Effector memory CD8-positive, alpha-beta T cell (primary cell): ENCODE data around the gene CGB8.
"Not testable (repeated sequence)": the region's sequence is repeated elsewhere in the genome, so short reads cannot be mapped to it uniquely, and the experiment has no call there.

Source experiments
- ATAC-seq: fragments of 150-1000 bp; cut with Tn5 transposase; replicated peaks from 2 replicates; pipeline ENCODE4 v1.10.0; 2021; ENCODE audit warnings: mild to moderate bottlenecking, moderate library complexity
- DNase-seq, 3 experiments: peaks; one replicate each; pipeline ENCODE4 v3.0.0; 2021
- H3K27ac Mint-ChIP-seq, 2 donors: one replicate each; pipeline ENCODE4 v1.8.0; 2022; ENCODE audit warnings: mild to moderate bottlenecking in 2 of 2, mixed read lengths in 2 of 2, moderate library complexity in 2 of 2
- H3K27me3 Mint-ChIP-seq, 2 donors: one replicate each; pipeline ENCODE4 v1.8.0; 2022; ENCODE audit warnings: mixed read lengths in 2 of 2
- H3K36me3 Mint-ChIP-seq: one replicate; pipeline ENCODE4 v1.8.0; 2022; ENCODE audit warnings: mild to moderate bottlenecking, moderate library complexity, mixed read lengths; ENCODE audit not compliant: insufficient read depth
- H3K4me1 Mint-ChIP-seq, 2 donors: one replicate each; pipeline ENCODE4 v1.8.0; 2022; ENCODE audit warnings: low read depth in 2 of 2, mixed read lengths in 2 of 2
- H3K4me3 Mint-ChIP-seq, 2 donors: one replicate each; pipeline ENCODE4 v1.8.0; 2022; ENCODE audit warnings: mild to moderate bottlenecking in 2 of 2, mixed read lengths in 2 of 2, moderate library complexity in 2 of 2
- H3K9me3 Mint-ChIP-seq, 2 donors: one replicate each; pipeline ENCODE4 v1.8.0; 2022; ENCODE audit warnings: mixed read lengths in 2 of 2

The CGB8 gene

DNA sequence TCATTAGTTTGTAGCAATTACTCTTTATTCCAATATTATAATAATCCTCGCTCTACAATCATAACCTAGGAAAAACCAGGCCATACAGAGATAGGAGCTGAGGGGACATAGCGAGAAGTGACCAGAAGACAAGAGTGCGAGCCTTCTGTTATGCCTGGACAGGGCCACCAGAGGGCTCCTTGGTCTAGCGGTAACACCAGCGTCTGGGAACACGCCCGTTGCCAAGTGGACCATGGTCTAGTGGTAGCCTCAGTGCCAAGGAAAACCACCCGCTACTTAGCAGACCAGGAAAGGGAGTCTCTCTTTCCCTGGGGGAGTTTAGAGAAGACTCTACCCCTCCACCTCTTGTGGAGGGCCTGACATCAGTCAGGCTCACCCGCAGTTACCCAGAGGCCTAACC is 26.0 kb upstream of the CGB8 start:
- H3K4me1 Mint-ChIP-seq, H3K9me3 Mint-ChIP-seq, ATAC-seq, H3K27ac Mint-ChIP-seq, H3K36me3 Mint-ChIP-seq, H3K4me3 Mint-ChIP-seq: not testable (repeated sequence)
- DNase-seq, result peak in 1 of 3 experiments; percentile 19
- peaks cover 47 to 66% of the 10 kb centered on the region in 2 donors for H3K27me3 Mint-ChIP-seq

DNA sequence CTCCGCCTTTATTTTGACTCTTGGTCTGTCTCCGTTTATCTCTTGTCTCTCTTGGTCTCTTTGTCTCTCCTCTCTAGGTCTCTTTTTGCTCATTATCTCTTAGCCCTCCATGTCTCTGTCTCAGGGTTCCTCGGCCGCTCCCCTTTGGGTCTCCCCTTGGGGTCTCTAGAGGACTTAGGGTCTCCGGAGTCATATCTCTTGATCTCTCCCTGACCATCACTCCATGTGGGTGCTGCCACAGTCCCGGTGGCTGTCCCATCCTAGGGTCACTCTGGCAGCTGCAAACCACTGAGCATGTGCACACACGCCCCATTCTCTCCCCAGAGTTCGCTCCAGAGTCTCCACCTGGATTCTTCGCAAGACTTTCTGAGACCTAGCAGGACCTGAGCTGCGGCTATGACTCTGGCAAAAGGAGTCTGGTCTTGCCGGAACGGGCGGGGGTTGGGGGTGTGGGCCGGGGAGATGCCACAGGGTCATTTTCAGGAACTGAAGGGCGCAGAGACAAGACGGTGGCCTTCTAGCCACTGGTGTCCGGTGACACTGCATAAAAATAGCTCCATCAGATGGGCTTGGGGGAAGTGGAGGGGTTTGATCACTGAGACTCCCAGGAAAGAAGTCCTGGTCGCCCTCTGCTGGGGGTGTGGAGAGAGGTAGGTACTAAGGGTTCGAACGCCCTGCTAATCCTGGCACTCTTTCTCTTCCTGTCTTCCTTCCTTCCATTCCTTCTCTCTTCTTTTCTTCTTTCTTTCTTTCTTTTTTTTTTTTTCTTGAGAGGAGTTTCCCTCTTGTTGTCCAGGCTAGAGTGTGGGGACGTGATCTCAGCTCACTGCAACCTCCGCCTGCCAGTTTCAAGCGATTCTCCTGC is 24.8 kb upstream of the CGB8 start:
- DNase-seq, result no peak
- peak overlapping the region in 1 of 2 donors; percentile 62 for H3K4me3 Mint-ChIP-seq
- no peak for ATAC-seq
- peaks cover 0 to 1% of the 10 kb centered on the region in 2 donors for H3K9me3 Mint-ChIP-seq
- peaks cover 58 to 78% of the 10 kb centered on the region in 2 donors for H3K27me3 Mint-ChIP-seq
- H3K27ac Mint-ChIP-seq, result no peak overlapping the region
- H3K36me3 Mint-ChIP-seq, result no peaks in the 10 kb centered on the region
- peaks cover 7 to 8% of the 10 kb centered on the region in 2 donors for H3K4me1 Mint-ChIP-seq

DNA sequence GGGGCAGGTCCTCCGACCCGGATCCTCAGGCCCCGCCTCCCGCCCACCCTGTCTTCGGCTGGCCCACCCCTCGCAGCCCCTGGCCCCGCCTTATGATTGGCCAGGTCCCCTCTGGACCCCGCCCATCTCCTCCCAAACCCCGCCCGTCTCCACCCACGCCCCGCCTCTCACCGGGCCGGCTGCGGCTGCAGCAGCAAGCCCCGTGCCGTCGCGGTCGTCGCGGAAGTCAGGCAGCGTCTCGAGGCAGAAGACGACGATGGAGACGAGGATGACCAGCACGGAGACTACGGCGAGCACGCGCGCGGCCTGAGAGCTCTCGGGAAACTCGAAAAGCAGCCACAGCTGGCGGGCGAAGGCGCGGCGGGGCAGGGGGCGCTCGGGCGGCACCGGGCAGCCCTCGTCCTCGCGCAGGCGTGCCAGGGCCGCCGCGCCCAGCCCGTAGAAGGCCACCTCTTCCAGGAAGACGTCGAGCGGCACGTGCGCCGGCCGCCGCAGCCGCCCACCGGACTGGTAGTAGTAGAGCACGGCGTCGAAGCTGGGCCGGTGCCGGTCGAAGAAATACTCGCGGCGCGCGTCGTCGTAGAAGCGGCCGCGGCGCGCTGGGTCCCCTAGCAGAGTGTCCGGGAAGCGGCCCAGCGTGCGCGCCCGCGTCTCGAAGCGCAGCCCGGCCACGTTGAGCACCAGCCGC is 23.1 kb upstream of the CGB8 start:
- Mint-ChIP-seq H3K36me3 (no peaks in the 10 kb centered on the region), H3K4me3 (no peak overlapping the region), H3K27me3 (peaks cover 70 to 88% of the 10 kb centered on the region in 2 donors), H3K4me1 (peaks cover 7 to 8% of the 10 kb centered on the region in 2 donors), H3K9me3 (peaks cover 0 to 1% of the 10 kb centered on the region in 2 donors), H3K27ac (no peak overlapping the region)
- ATAC-seq, result no peak
- no peak for DNase-seq

DNA sequence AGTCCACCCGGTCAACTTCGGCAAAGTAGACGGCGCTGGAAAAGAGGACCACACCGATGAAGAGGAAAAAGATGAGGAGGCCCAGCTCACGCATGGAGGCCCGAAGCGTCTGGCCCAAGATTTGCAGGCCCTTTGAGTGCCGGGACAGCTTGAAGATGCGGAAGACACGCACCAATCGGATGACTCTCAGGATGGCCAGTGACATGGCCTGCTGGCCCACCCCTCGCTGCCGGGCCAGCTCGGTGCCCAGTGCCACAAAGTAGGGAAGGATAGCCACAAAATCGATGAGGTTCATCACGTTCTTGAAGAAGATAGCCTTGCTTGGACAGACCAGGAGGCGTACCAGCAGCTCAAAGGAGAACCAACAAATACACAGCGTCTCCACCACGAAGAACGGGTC is 21.5 kb upstream of the CGB8 start:
- Mint-ChIP-seq H3K9me3 (peaks cover 0 to 1% of the 10 kb centered on the region in 2 donors), H3K27ac (no peak overlapping the region), H3K36me3 (no peaks in the 10 kb centered on the region), H3K4me3 (no peak overlapping the region), H3K4me1 (peaks cover 7 to 9% of the 10 kb centered on the region in 2 donors), H3K27me3 (peaks cover 75 to 92% of the 10 kb centered on the region in 2 donors)
- ATAC-seq, result no peak
- no peak for DNase-seq

DNA sequence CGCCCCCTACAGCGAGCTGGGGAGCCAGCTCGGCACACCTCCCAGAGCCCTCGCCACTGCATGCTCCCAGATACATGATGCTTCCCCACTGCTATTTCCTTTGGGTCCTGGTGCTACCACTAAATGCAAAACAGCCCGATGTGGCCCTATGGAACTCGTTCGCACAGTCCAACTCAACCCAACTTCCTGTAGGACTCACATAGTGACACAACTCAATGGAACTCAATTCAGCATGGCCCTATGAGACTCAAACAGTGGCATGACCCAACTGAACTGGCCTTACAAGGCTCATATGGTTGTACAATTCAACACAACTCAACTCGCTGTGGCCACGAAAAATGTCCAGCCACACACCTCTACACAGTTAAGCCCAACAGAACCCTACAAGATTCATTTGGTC is 20.1 kb upstream of the CGB8 start:
- Mint-ChIP-seq H3K4me1 (peaks cover 7% of the 10 kb centered on the region in 2 donors), H3K27ac (no peak overlapping the region), H3K9me3 (peaks cover 0 to 1% of the 10 kb centered on the region in 2 donors), H3K4me3 (no peak overlapping the region), H3K27me3 (peaks cover 74 to 91% of the 10 kb centered on the region in 2 donors), H3K36me3 (no peaks in the 10 kb centered on the region)
- DNase-seq, result no peak
- ATAC-seq, result no peak

DNA sequence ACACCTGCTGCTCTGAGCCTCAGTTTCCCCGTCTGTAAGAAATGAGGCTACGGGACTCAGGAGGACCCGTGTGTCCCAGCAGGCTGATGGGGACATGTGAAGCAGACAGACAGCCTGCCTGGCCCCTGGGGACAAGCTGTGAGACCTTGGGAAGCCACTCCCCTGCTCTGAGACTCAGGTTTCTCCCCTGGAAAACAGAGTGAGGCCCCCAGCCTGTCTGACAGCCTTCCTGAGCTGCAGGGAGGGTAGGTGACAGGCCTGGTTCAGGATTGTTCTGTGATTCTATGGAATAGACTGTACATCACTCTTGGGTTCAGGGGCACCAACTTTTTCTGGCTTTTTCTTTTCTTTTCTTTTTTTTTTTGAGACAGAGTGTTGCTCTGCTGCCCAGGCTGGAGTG is 18.6 kb upstream of the CGB8 start:
- H3K4me1 Mint-ChIP-seq, result peaks cover 0 to 2% of the 10 kb centered on the region in 2 donors
- no peaks in the 10 kb centered on the region for H3K9me3 Mint-ChIP-seq
- no peak for ATAC-seq
- no peak for DNase-seq
- H3K27me3 Mint-ChIP-seq, result peaks cover 68 to 88% of the 10 kb centered on the region in 2 donors
- H3K27ac Mint-ChIP-seq, result no peak overlapping the region
- no peak overlapping the region for H3K4me3 Mint-ChIP-seq
- no peaks in the 10 kb centered on the region for H3K36me3 Mint-ChIP-seq

DNA sequence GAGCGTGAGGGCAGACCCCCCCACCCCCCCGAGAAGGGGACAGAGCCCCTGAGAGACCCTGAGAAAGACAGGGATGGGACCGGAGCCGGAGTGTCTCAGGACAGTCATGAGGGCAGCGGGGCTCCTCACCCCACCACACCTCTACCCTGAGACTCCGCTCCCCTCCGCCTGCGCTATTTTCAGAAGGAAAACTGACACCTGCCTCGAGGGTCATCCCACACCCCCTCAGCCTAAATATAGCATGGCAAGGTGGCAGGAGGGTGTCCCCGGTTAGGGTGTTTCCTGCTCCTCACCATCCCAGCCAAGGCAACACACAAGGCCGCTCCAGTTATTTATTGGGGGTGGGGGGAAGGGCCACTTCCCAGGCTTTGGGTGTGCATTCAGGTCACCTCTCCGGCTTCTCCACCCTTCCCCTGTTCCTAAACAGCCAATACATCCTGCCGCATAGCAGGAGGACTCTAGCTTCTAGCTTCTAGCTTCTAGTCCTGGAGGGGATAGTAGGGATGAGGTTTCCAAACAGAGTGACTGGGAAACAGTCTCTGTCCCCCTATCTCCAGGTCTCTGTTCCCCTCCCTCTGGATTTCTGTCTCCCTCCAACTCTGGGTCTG is 17.1 kb upstream of the CGB8 start:
- Mint-ChIP-seq H3K27me3 (peaks cover 75 to 88% of the 10 kb centered on the region in 2 donors), H3K4me1 (peaks cover 0 to 2% of the 10 kb centered on the region in 2 donors), H3K4me3 (no peak overlapping the region), H3K9me3 (no peaks in the 10 kb centered on the region), H3K36me3 (no peaks in the 10 kb centered on the region), H3K27ac (no peak overlapping the region)
- DNase-seq (no peak), ATAC-seq (no peak)

DNA sequence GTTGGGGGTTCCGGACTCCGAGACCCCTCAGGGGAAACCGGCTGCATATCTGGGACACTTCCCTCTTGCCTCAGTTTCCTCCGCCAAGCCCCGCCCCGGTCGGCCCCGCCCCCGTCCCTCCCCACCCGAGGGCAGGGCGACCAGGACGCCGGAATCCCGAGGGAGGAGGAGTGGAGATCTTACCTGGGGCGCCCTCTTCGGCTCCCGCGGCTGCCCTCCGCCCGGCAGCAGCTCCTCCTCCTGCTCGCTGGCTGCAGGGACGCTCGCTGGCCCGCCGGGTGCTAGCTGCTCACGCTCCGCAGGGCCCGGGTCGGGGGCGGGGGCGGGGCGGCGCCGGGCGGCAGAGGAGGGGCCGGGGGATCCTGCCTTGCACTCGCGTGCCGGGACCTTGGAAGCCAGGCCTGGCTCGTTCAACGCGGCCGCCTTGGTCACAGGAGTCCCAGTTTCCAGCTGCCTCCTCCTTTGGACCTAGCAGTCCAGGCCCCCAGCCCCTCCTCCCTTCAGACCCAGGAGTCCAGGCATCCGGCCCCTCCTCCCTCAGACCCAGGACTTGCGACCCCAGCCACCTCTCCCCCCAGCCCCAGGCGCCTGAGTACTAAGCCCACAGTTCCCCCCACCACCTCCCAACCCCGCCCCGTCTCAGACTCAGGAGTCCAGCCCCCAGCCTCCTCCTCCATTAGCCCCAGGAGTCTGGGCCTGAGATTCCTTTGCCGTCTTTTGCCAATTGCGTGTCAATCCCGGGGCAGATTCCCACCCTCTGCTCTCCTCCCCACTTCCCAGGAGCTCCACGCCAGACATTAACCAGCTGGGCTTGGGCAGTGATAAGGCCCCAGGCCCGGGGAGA is 16.1 kb upstream of the CGB8 start, which contains the start of gene NTF4:
TSS of gene NTF4 (minus strand) at position 51 of the 844 bp plus-strand sequence. CDS start 2,821 bp downstream, outside the sequence.
- peak within 1 kb of the TSS in 1 of 2 donors; percentile 44 for H3K4me3 Mint-ChIP-seq
- H3K4me1 Mint-ChIP-seq, result peaks cover 0 to 2% of the 10 kb centered on the region in 2 donors
- ATAC-seq, result no peak
- peaks cover 71 to 88% of the 10 kb centered on the region in 2 donors for H3K27me3 Mint-ChIP-seq
- H3K27ac Mint-ChIP-seq, result no peak within 1 kb of the TSS
- peaks cover 3% of the 10 kb centered on the region for H3K36me3 Mint-ChIP-seq
- no peaks in the 10 kb centered on the region for H3K9me3 Mint-ChIP-seq
- DNase-seq, result no peak

DNA sequence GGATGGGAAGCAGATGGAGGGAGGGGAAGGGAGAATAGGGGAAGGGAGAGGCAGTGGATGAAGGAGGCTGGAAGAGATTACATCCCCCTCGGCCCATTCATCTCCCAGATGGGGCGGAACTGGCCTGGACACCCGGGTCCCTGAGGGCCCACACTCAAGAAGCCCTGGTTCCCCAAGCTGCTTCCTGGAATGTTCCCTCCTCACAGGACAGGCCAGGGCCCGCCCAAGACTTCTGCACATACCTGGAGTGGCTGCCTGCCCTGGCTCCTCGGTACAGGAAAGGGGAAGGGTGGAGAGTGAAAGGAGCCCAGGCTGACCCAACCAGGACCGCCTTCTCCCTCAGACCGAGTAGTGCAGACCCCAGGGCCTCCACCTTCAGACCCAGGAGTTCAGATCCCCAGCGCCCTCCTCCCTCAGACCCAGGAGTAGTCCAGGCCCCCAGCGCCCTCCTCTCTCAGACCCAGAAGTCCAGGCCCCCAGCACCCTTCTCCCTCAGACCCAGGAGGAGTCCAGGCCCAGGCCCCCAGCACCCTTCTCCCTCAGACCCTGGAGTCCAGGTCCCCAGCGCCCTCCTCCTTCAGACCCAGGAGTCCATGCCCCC is 15.2 kb upstream of the CGB8 start:
- peaks cover 67 to 83% of the 10 kb centered on the region in 2 donors for H3K27me3 Mint-ChIP-seq
- ATAC-seq, result no peak
- H3K36me3 Mint-ChIP-seq, result peaks cover 3% of the 10 kb centered on the region

DNA sequence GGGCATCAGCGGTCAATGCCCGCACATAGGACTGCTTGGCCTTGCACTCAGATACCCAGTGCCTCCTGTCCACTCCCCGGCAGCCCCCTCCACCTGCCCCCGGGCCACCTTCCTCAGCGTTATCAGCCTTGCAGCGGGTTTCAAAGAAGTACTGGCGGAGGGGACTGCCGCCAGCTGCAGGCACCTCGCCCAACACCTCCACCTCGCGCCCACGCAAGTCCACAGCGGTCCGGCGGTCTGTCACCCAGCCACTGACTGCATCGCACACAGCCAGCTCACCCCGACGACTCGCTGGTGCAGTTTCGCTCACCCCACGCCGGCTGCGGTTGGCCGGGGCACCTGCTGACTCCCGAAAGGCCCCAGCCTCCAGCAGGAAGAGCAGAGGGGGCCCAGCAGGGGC is 12.5 kb upstream of the CGB8 start:
- peaks cover 18 to 21% of the 10 kb centered on the region in 2 donors for H3K4me1 Mint-ChIP-seq
- peaks cover 73 to 83% of the 10 kb centered on the region in 2 donors for H3K27me3 Mint-ChIP-seq
- no peak for ATAC-seq
- peaks cover 6% of the 10 kb centered on the region for H3K36me3 Mint-ChIP-seq
- DNase-seq, result no peak
- no peak overlapping the region for H3K4me3 Mint-ChIP-seq
- H3K9me3 Mint-ChIP-seq, result no peaks in the 10 kb centered on the region
- no peak overlapping the region for H3K27ac Mint-ChIP-seq

More for the DNA sequence above, 15.2 kb upstream of the CGB8 start:
- no peak for DNase-seq
- Mint-ChIP-seq H3K9me3 (no peaks in the 10 kb centered on the region), H3K27ac (no peak overlapping the region), H3K4me1 (peaks cover 0 to 2% of the 10 kb centered on the region in 2 donors), H3K4me3 (no peak overlapping the region)

DNA sequence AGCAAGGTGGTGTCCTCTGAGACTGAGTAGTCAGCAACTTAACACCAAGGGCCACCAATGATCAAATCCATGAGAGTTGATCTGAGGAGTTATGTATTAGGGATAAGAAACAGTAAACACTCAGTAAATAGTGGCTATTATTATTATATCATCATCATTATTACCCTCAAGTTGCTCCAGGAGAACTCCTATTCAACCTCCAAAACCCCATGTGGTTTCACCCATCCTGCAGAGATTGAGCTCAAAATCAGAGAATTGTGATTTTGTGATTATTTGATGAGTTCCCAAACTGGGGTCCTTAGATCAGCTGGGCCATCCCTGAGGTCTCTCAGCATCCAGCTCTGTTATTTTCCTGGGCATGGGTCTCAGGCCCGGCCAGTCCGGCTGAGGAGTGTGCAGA is 12.1 kb upstream of the CGB8 start:
- H3K4me1 Mint-ChIP-seq, result peaks cover 18 to 26% of the 10 kb centered on the region in 2 donors
- ATAC-seq, result no peak
- H3K4me3 Mint-ChIP-seq, result no peak overlapping the region
- H3K27me3 Mint-ChIP-seq, result peaks cover 69 to 81% of the 10 kb centered on the region in 2 donors
- H3K9me3 Mint-ChIP-seq, result no peaks in the 10 kb centered on the region
- no peak for DNase-seq
- H3K27ac Mint-ChIP-seq, result no peak overlapping the region
- H3K36me3 Mint-ChIP-seq, result peaks cover 6% of the 10 kb centered on the region

DNA sequence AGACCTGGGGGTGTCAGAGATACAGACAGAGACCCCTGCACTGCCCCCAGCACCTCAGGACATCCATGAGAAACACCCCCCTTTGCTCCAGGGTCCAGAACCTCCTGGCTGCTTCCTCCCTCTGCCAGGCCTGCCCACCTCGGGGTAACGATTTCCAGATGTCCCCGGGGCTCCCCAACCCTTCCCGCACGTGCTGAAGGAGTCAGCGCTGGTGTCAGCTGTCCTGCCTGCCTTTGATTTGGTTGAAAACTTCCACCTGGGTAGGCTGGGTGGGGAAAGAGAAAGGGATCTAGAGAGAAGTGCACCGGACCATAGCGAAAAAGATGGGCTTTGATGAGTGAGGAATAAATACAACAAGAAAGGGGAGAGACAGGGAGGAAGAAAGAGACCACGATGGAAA is 10.1 kb upstream of the CGB8 start:
- H3K36me3 Mint-ChIP-seq, result peaks cover 10% of the 10 kb centered on the region
- H3K4me3 Mint-ChIP-seq, result no peak overlapping the region
- H3K27ac Mint-ChIP-seq, result no peak overlapping the region
- peaks cover 18 to 27% of the 10 kb centered on the region in 2 donors for H3K4me1 Mint-ChIP-seq
- H3K27me3 Mint-ChIP-seq, result peaks cover 55 to 64% of the 10 kb centered on the region in 2 donors
- no peaks in the 10 kb centered on the region for H3K9me3 Mint-ChIP-seq
- no peak for ATAC-seq
- no peak for DNase-seq
